Measurements from ENCODE around the gene MAG.

The MAG gene

DNA sequence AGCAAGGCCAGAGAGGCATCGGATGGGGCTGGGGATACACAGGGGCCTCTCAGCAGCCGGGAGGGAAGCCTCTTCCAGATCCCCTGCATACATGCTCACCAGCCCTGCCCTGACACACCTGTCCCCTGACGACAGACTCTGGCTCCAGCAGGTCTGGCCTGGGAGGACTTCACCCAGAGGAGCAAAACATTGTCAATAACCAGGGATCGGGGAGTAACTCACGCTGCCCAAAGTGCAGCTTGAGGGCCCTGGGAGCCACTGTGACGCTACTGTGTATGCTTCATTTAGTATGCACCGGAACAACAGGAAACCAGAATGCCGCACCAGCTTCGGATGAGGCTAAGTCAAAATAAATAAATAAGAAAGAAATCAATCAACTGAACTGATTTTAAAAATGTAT is 24.6 kb downstream of the MAG start:
- TF ChIP-seq, protein P1, sequence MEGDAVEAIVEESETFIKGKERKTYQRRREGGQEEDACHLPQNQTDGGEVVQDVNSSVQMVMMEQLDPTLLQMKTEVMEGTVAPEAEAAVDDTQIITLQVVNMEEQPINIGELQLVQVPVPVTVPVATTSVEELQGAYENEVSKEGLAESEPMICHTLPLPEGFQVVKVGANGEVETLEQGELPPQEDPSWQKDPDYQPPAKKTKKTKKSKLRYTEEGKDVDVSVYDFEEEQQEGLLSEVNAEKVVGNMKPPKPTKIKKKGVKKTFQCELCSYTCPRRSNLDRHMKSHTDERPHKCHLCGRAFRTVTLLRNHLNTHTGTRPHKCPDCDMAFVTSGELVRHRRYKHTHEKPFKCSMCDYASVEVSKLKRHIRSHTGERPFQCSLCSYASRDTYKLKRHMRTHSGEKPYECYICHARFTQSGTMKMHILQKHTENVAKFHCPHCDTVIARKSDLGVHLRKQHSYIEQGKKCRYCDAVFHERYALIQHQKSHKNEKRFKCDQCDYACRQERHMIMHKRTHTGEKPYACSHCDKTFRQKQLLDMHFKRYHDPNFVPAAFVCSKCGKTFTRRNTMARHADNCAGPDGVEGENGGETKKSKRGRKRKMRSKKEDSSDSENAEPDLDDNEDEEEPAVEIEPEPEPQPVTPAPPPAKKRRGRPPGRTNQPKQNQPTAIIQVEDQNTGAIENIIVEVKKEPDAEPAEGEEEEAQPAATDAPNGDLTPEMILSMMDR (IDR thresholded peaks at IDR 0.05; ENCODE audit: low read depth, low read length) = no peak
- no peak overlapping the region for H3K4me3 ChIP-seq (replicated peaks in 1 of 2; ENCODE audit: low read depth in 2 of 2, low read length in 2 of 2)
- DNase-seq (ENCODE audit: low read depth in 2 of 2) = no peak

DNA sequence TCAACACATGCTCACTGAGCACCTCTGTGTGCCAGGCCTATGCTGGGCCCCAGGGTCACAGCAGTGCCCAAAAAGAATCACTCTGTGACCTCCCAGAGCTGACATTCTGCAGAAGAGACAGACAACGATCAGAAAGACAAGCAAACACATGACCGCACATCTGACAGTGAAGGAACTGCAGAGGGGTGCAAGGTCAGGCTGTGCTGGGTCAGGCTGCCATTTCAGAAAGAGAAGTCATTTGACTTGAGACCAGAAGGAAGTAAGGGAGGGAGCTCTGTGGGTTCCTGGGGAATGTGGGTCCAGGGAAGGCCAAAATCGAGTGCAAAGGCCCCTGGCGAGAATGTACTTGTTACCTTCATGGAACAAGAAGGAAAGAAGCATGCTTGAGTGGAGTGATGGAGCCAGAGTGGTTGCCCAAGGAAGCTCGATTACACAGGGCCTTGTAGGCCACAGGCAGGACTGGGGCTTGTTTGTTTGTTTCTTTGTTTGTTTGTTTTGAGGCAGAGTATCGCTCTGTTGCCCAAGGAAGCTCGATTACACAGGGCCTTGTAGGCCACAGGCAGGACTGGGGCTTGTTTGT is 25.6 kb downstream of the MAG start:
- TF ChIP-seq, protein P1 (IDR thresholded peaks at IDR 0.05; ENCODE audit: low read depth, low read length) = no peak
- H3K4me3 ChIP-seq (replicated peaks in 1 of 2; ENCODE audit: low read depth in 2 of 2, low read length in 2 of 2) = no peak overlapping the region
- DNase-seq (ENCODE audit: low read depth in 2 of 2) = no peak

DNA sequence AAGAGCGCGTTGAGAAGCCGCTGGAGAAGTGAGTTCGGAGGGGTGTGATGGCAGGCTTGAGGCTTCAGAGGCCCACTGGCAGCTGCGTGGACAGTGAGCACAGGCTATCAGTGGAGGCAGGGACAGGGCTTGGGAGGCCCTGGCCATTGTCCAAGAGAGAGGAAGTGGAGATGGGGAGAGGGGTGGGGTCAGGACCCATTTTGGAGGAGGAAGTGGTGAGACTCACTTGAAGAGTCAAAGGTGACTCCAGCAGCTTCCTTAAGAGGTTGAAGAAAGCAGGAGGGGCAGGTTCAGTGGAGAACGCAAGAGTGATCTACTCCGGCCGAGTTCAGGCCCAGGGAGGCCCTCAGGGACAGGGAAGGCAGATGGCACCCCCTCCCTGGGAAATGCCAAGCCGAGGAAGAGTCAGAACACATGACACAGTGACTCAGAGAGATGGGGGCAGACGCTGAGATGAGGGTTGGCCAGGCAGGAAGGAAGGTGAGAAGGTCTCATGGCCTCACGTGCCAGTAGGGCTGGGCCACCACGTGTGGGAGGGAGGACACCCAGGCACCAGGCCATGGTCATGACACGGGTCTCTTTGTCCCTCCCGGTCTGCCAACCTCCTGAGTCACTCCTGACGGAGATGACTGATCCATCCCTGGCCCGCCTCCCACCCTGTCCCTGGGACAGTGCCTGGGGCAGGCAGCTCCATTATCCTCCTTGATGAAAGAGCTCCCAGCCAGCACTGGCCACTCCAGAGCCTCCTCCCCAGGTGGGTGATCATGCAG is 26.9 kb downstream of the MAG start:
- H3K4me3 ChIP-seq (replicated peaks in 1 of 2; ENCODE audit: low read depth in 2 of 2, low read length in 2 of 2) = no peak overlapping the region
- TF ChIP-seq, protein P1 (IDR thresholded peaks at IDR 0.05; ENCODE audit: low read depth, low read length) = no peak
- DNase-seq (ENCODE audit: low read depth in 2 of 2) = peak; percentile 79 to 84

DNA sequence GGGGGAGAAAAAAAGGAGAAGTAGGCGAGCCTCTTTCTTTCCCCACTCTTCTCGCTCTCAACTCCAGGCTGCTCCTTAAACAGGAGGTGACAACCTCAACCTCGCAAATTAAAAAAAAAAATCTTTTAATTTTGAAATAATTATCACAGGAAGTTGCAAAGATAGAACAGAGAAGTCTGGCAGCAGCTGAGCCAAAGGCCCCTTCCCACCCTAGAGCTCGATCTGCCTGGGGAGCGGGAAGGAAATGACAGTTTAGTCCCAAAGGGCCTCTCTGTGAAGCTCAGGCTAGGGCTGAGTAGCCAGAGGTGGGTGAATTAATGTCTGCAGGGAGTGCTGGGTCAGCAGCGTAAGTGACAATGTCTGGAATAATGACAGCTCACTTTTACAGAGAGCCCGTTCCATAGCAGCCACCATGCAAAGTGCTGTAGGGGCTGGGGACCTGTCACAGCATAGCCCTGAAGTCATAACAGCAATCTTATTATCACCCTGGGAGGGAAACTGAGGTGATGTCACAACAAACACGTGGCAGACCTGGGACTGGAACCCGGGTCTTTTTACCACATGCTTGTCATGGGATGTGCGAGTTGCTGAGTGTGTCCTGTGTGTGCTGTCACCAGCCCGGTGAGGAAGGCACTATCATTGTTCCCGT is 28.2 kb downstream of the MAG start:
- DNase-seq (ENCODE audit: low read depth in 2 of 2) = no peak
- TF ChIP-seq, protein P1 (IDR thresholded peaks at IDR 0.05; ENCODE audit: low read depth, low read length) = no peak
- no peak overlapping the region for H3K4me3 ChIP-seq (replicated peaks in 1 of 2; ENCODE audit: low read depth in 2 of 2, low read length in 2 of 2)

DNA sequence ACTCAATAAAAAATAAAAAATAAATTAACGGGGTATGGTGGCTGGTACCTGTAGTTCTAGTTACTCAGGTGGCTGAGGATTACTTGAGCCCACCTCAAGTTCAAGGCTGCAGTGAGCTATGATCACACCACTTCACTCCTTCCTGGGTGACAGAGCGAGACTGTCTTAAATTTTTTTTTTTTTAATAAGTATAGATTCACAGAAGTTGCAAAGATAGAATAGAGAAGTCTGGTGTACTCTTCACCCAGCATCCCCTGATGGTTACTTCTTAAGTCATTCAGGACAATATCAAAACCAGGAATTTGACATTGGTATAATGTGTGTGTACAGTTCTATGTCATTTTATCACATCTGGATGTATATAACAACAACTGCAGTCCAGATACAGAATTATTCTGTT is 29.3 kb downstream of the MAG start:
- TF ChIP-seq, protein P1 (IDR thresholded peaks at IDR 0.05; ENCODE audit: low read depth, low read length) = no peak
- no peak overlapping the region for H3K4me3 ChIP-seq (replicated peaks in 1 of 2; ENCODE audit: low read depth in 2 of 2, low read length in 2 of 2)
- DNase-seq (ENCODE audit: low read depth in 2 of 2) = no peak

DNA sequence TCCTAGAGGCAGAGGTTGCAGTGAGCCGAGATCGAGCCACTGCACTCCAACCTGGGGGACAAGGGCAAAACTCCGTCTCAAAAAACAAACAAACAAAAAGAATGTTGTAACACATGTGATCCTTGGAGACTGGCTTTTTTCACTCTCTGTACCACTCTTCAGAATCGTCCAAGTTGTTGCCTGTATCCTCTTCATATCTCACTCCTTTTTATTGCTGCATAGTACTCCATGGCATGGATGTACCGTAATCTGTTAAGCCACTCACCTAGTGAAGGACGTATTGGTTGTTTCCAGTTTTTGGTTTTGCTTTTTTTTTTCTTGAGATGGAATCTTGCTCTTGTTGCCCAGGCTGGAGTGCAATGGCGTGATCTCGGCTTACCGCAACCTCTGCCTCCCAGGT is 30.1 kb downstream of the MAG start:
- TF ChIP-seq, protein P1 (IDR thresholded peaks at IDR 0.05; ENCODE audit: low read depth, low read length) = no peak
- no peak overlapping the region for H3K4me3 ChIP-seq (replicated peaks in 1 of 2; ENCODE audit: low read depth in 2 of 2, low read length in 2 of 2)
- DNase-seq (ENCODE audit: low read depth in 2 of 2) = no peak

Data from cardiac fibroblast (primary cell).